ENCODE data around the gene ZNF74.

DNA sequence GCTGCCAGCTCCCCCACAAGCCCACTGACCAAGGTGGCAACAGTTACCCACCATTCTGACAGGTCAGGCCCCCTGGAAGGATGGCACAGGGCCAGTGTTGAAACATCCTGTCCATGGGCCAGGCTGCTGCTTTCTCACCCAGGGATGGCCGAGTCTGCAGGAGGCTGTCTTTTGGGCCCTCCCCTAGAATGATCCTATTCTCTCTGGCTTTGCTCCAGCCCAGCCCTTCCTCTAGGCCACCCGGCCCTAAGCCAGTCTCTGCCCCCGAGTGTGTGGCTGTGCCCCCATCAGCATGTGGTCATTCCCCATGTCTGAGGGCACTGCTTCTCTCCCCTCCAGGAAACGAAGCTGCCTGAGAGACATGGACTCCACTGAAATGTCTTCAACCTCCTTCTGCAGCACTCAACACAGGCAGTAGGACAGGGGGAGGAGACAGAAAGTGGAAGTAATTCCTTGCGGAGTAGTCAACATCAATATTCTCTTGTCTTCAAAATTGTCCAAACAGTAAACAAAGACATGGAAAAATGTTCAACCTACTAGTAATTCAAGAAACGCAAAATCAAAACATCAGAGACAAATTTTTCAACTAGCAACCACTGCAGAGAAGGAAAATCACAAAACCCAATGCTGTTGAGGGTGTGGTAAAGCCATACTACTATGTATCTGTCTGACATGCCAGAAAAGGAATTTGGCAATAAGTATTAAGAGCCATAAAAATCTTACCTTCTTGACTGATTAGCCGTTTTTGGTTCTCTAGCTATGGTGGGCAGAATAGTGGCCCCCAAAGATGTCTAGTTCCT lies 48.7 kb downstream of the ZNF74 start:
- TF ChIP-seq TAF1 (IDR thresholded peaks at IDR 0.05; ENCODE audit: borderline replicate concordance, insufficient read depth, low read length) (no peak), POLR2AphosphoS5 (IDR thresholded peaks at IDR 0.05; ENCODE audit: low read depth, low read length) (no peak)

Data from PFSK-1 (cell line).